HG03064 (cell line): ENCODE data around the gene BRSK2.

Experiments
- ATAC-seq: cut with Tn5 transposase; IDR thresholded peaks from one replicate; pipeline ENCODE4 v1.9.1; 2021; ENCODE audit warnings: low read depth; ENCODE audit not compliant: unreplicated experiment

The BRSK2 gene

GRCh38 chr11:1448882-1449281 lies 59.1 kb downstream of the BRSK2 start:
- ATAC-seq: no peak

GRCh38 chr11:1449490-1450243 lies 59.9 kb downstream of the BRSK2 start:
- ATAC-seq: no peak

- no peak for ATAC-seq
Measured at GRCh38 chr11:1450344-1450875, 60.7 kb downstream of the BRSK2 start.

GRCh38 chr11:1450949-1451710 lies 61.4 kb downstream of the BRSK2 start:
- no peak for ATAC-seq

- ATAC-seq: no peak
Measured at GRCh38 chr11:1451781-1452470, 62.2 kb downstream of the BRSK2 start.

GRCh38 chr11:1452744-1453143 lies 63.0 kb downstream of the BRSK2 start:
- ATAC-seq: no peak

- ATAC-seq: no peak
Measured at GRCh38 chr11:1453611-1454034, 63.9 kb downstream of the BRSK2 start.

- no peak for ATAC-seq
Measured at GRCh38 chr11:1454576-1454975, 64.8 kb downstream of the BRSK2 start.

- ATAC-seq: no peak
Measured at GRCh38 chr11:1455032-1455762, 65.5 kb downstream of the BRSK2 start.

- ATAC-seq: no peak
Measured at GRCh38 chr11:1455763-1456060, 66.0 kb downstream of the BRSK2 start.

- no peak for ATAC-seq
Measured at GRCh38 chr11:1456176-1456575, 66.4 kb downstream of the BRSK2 start.

- no peak for ATAC-seq
Measured at GRCh38 chr11:1456596-1457325, 67.0 kb downstream of the BRSK2 start.

GRCh38 chr11:1457326-1457680 lies 67.6 kb downstream of the BRSK2 start:
- ATAC-seq: no peak

GRCh38 chr11:1457856-1458255 lies 68.1 kb downstream of the BRSK2 start:
- no peak for ATAC-seq

GRCh38 chr11:1458340-1459218 lies 68.8 kb downstream of the BRSK2 start:
- no peak for ATAC-seq

GRCh38 chr11:1459219-1459575 lies 69.5 kb downstream of the BRSK2 start:
- no peak for ATAC-seq

- ATAC-seq: no peak
Measured at GRCh38 chr11:1459764-1460395, 70.1 kb downstream of the BRSK2 start.

GRCh38 chr11:1460396-1460985 lies 70.8 kb downstream of the BRSK2 start:
- no peak for ATAC-seq
